GM12878 (cell line): ENCODE measurements around the gene KIRREL3. TPM values are rescaled to one million over a fixed set of nuclear protein-coding genes. Genes with fewer than 3 reads are reported as not detected.

ENCODE experiments used
- ATAC-seq: fragments of 200-7000 bp; cut with Tn5 transposase; 3 replicates; pipeline ENCODE4 v1.9.1; 2020; ENCODE audit warnings: mild to moderate bottlenecking, moderate library complexity
- BruUV-seq: library from RNA; stranded (reverse); fragments of 400-500 nt; replicated peaks from 2 replicates; lab custom pipeline; 2021; lab: Mats Ljungman, UMichigan
- CTCF ChIA-PET: fragments of 300-600 bp; sonication (Branson Sonifier 250); formaldehyde crosslinking; extraction: SDS; loops from one replicate; lab custom pipeline; 2021; ENCODE audit warnings: inconsistent platforms; lab: Yijun Ruan, JAX
- POLR2A ChIA-PET: fragments of 350-600 bp; formaldehyde crosslinking; extraction: SDS; loops from one replicate; lab custom pipeline; 2021; ENCODE audit warnings: inconsistent platforms; lab: Charles Lee
- RAD21 ChIA-PET: fragments of 300-600 bp; sonication (Branson Sonifier 250); formaldehyde crosslinking; loops from one replicate; lab custom pipeline; 2023; ENCODE audit warnings: antibody characterized with exemption; ENCODE audit not compliant: unreplicated experiment; lab: Charles Lee
- SMC1A ChIA-PET: fragments of 300-600 bp; sonication (Branson Sonifier 250); formaldehyde crosslinking; loops from one replicate; lab custom pipeline; 2023; ENCODE audit not compliant: unreplicated experiment, uncharacterized antibody; lab: Charles Lee
- DNase-seq: peaks from one replicate; pipeline ENCODE4 v3.0.0-alpha.2; 2011; ENCODE audit warnings: low read depth, low spot score
- FAIRE-seq: peaks from 3 replicates; lab custom pipeline; 2011; peaks lifted over from hg19 to GRCh38; lab: Jason Lieb, UNC
- H2AFZ ChIP-seq: 2 replicates; pipeline ENCODE4 v1.6.0; 2011; ENCODE audit warnings: low read depth, low read length, control low read depth; ENCODE audit not compliant: control insufficient read depth
- H3K27ac ChIP-seq: 2 replicates; pipeline ENCODE4 v1.5.1; 2011; ENCODE audit warnings: control low read depth; ENCODE audit not compliant: control insufficient read depth, insufficient read depth
- H3K27me3 ChIP-seq, 2 experiments: replicated peaks in 1 of 2; 2 replicates each; pipeline versions ENCODE4 v1.6.0 to v1.6.1; 2011; ENCODE audit warnings: low read length in 1 of 2; ENCODE audit not compliant: control insufficient read depth in 2 of 2, insufficient read depth in 2 of 2
- H3K36me3 ChIP-seq, 2 experiments: 2 replicates each; pipeline ENCODE4 v1.5.1; 2011; ENCODE audit warnings: low read length in 1 of 2; ENCODE audit not compliant: control insufficient read depth in 2 of 2, insufficient read depth in 2 of 2
- H3K4me1 ChIP-seq: 2 replicates; pipeline ENCODE4 v1.6.1; 2011; ENCODE audit warnings: mild to moderate bottlenecking, low read length, moderate library complexity, mixed read lengths; ENCODE audit not compliant: control insufficient read depth, insufficient read depth
- H3K4me2 ChIP-seq: 2 replicates; pipeline ENCODE4 v1.6.0; 2011; ENCODE audit warnings: control low read depth; ENCODE audit not compliant: control insufficient read depth, insufficient read depth
- H3K4me3 ChIP-seq: fragments of 200-600 bp; sonication (generic); 2 replicates; pipeline ENCODE4 v1.5.1; 2016
- H3K79me2 ChIP-seq: 2 replicates; pipeline ENCODE4 v1.6.0; 2011; ENCODE audit warnings: low read length; ENCODE audit not compliant: control insufficient read depth, insufficient read depth
- H3K9ac ChIP-seq: 2 replicates; pipeline ENCODE4 v1.8.0; 2011; ENCODE audit warnings: low read length, control low read depth, mixed read lengths; ENCODE audit not compliant: control insufficient read depth, insufficient read depth
- H3K9me3 ChIP-seq: replicated peaks from 3 replicates; pipeline ENCODE4 v1.5.1; 2011; ENCODE audit warnings: mild to moderate bottlenecking, low read length; ENCODE audit not compliant: control insufficient read depth, insufficient read depth
- H4K20me1 ChIP-seq: 2 replicates; pipeline ENCODE4 v1.6.0; 2011; ENCODE audit not compliant: control insufficient read depth, insufficient read depth
- ETV6 ChIP-seq, 2 experiments: fragments of 450-650 bp in 1 of 2; IDR thresholded peaks in 1 of 2; conservative IDR thresholded peaks in 1 of 2; 2 replicates each; pipeline ENCODE4 v1.6.1; 2014; ENCODE audit warnings: antibody characterized with exemption in 1 of 2, borderline replicate concordance in 1 of 2, low read depth in 1 of 2, mild to moderate bottlenecking in 1 of 2, moderate library complexity in 1 of 2
- HDGF ChIP-seq: fragments of 450-650 bp; IDR thresholded peaks from 2 replicates; pipeline ENCODE4 v1.6.1; 2016; ENCODE audit warnings: antibody characterized with exemption
- IKZF2 ChIP-seq, 2 experiments: fragments of 450-650 bp; IDR thresholded peaks; 2 replicates each; pipeline ENCODE4 v1.6.1; 2017; ENCODE audit warnings: mild to moderate bottlenecking in 2 of 2, moderate library complexity in 2 of 2
- PAX5 ChIP-seq: IDR thresholded peaks from 2 replicates; pipeline ENCODE4 v1.6.1; 2011; ENCODE audit warnings: low read depth, low read length, borderline replicate concordance
- POLR2AphosphoS5 ChIP-seq: IDR thresholded peaks from 2 replicates; pipeline ENCODE4 v1.6.1; 2011; ENCODE audit warnings: mild to moderate bottlenecking, low read length, inconsistent platforms
- POU2F2 ChIP-seq: IDR thresholded peaks from 3 replicates; pipeline ENCODE4 v1.6.1; 2011; ENCODE audit warnings: low read depth, mild to moderate bottlenecking, low read length, borderline replicate concordance
- RAD51 ChIP-seq: fragments of 450-650 bp; IDR thresholded peaks from 2 replicates; pipeline ENCODE4 v1.6.1; 2016; ENCODE audit warnings: moderate library complexity, mild to moderate bottlenecking, inconsistent platforms
- RELA ChIP-seq: fragments of 450-650 bp; IDR thresholded peaks from 2 replicates; pipeline ENCODE4 v1.8.0; 2014; ENCODE audit warnings: borderline replicate concordance; ENCODE audit not compliant: partially characterized antibody
- SRF ChIP-seq, 2 experiments: IDR thresholded peaks; 2 replicates each; pipeline ENCODE4 v1.6.1; 2011; ENCODE audit warnings: low read depth in 2 of 2, low read length in 2 of 2, mild to moderate bottlenecking in 1 of 2, moderate library complexity in 1 of 2
- ZNF217 ChIP-seq: fragments of 450-650 bp; IDR thresholded peaks from 2 replicates; pipeline ENCODE4 v1.6.1; 2017; ENCODE audit warnings: antibody characterized with exemption, mild to moderate bottlenecking
- ZNF24 ChIP-seq: fragments of 450-650 bp; IDR thresholded peaks from 2 replicates; pipeline ENCODE4 v1.6.1; 2017; ENCODE audit warnings: antibody characterized with exemption, mild to moderate bottlenecking
- WGBS: methylation state at CpG from one replicate; pipeline ENCODE4 v1.1.6; 2016; ENCODE audit warnings: low lambda C conversion rate; ENCODE audit not compliant: insufficient replicate concordance, insufficient coverage; ENCODE audit errors: missing lambda C conversion rate; 5-methylcytosine and 5-hydroxymethylcytosine counted together
- in situ Hi-C: fragments of 300-500 bp; cut with MboI; formaldehyde crosslinking; loops from 9 replicates; pipeline ENCODE4 v1.14.3; 2018; ENCODE audit warnings: mixed read lengths
- intact Hi-C: fragments of 100-400 bp; cut with micrococcal nuclease; formaldehyde crosslinking; loops from one replicate; pipeline ENCODE4 v1.14.2; 2022; ENCODE audit not compliant: unreplicated experiment
- polyA plus RNA-seq, 11 experiments: library from polyadenylated mRNA; depleted of rRNA in 4 of 11; unstranded in 6 of 11; stranded (reverse) in 5 of 11; fragments of >200 nt; fragmentation: Nextera tagmentation in 4 of 11; fragmentation: Illumina TruSeq in 1 of 11; extraction: Ambion mirVana in 4 of 11; extraction: Trizol in 1 of 11; gene quantifications; 1 replicate in 1 of 11; 2 replicates in 10 of 11; pipeline versions ENCODE4 v1.2.1 to v1.2.3, GENCODE V29; 2011 to 2016; ENCODE audit warnings: inconsistent platforms in 2 of 11, missing spikeins in 2 of 11, low read depth in 1 of 11
- total RNA-seq, 4 experiments: library from RNA; depleted of rRNA in 3 of 4; stranded (reverse); fragments of >200 nt in 3 of 4; fragmentation: Illumina TruSeq in 1 of 4; extraction: Trizol in 1 of 4; gene quantifications; 2 replicates each; pipeline versions ENCODE4 v1.2.1 to v1.2.3, GENCODE V29; 2013 to 2021
- TF ChIP-seq, protein P1 (sequence below): IDR thresholded peaks from 2 replicates; pipeline ENCODE4 v1.6.1; 2012; ENCODE audit warnings: improper control_type of control experiment, low read depth, low read length; ENCODE audit not compliant: insufficient replicate concordance
- TF ChIP-seq, protein P2 (sequence below): IDR thresholded peaks from 2 replicates; pipeline ENCODE4 v1.6.1; 2012; ENCODE audit warnings: low read depth, low read length, improper control_type of control experiment

KIRREL3 gene
- total and polyA plus RNA-seq, 10 of the 15 experiments (the other 5 are each of a cell fraction or from before 2014, with no cell fraction given) = under 0.01 TPM; not detected in 9

DNA sequence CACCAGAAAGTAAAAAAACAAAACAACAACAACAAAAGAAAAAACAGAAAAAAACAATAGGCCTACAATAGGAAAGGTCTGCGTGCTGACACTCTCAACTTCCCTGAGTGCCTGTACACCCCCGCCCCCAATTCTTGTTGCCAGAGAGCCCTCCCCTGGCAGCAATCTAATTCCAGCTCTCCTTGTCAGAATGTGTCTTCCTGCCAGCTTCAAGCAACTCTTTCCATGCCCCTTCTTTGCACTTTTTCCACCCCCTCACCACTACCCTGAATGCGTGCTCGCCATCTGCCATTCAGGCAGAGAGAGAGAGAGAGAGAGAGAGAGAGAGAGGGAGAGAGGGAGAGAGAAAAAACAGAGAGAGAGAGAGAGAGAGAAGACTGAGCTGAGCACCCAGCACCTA, 245.0 kb downstream of the KIRREL3 start (continued):
- TF ChIP-seq, protein P1, sequence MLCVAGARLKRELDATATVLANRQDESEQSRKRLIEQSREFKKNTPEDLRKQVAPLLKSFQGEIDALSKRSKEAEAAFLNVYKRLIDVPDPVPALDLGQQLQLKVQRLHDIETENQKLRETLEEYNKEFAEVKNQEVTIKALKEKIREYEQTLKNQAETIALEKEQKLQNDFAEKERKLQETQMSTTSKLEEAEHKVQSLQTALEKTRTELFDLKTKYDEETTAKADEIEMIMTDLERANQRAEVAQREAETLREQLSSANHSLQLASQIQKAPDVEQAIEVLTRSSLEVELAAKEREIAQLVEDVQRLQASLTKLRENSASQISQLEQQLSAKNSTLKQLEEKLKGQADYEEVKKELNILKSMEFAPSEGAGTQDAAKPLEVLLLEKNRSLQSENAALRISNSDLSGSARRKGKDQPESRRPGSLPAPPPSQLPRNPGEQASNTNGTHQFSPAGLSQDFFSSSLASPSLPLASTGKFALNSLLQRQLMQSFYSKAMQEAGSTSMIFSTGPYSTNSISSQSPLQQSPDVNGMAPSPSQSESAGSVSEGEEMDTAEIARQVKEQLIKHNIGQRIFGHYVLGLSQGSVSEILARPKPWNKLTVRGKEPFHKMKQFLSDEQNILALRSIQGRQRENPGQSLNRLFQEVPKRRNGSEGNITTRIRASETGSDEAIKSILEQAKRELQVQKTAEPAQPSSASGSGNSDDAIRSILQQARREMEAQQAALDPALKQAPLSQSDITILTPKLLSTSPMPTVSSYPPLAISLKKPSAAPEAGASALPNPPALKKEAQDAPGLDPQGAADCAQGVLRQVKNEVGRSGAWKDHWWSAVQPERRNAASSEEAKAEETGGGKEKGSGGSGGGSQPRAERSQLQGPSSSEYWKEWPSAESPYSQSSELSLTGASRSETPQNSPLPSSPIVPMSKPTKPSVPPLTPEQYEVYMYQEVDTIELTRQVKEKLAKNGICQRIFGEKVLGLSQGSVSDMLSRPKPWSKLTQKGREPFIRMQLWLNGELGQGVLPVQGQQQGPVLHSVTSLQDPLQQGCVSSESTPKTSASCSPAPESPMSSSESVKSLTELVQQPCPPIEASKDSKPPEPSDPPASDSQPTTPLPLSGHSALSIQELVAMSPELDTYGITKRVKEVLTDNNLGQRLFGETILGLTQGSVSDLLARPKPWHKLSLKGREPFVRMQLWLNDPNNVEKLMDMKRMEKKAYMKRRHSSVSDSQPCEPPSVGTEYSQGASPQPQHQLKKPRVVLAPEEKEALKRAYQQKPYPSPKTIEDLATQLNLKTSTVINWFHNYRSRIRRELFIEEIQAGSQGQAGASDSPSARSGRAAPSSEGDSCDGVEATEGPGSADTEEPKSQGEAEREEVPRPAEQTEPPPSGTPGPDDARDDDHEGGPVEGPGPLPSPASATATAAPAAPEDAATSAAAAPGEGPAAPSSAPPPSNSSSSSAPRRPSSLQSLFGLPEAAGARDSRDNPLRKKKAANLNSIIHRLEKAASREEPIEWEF = no peak
- TF ChIP-seq POLR2AphosphoS5 = no peak

DNA sequence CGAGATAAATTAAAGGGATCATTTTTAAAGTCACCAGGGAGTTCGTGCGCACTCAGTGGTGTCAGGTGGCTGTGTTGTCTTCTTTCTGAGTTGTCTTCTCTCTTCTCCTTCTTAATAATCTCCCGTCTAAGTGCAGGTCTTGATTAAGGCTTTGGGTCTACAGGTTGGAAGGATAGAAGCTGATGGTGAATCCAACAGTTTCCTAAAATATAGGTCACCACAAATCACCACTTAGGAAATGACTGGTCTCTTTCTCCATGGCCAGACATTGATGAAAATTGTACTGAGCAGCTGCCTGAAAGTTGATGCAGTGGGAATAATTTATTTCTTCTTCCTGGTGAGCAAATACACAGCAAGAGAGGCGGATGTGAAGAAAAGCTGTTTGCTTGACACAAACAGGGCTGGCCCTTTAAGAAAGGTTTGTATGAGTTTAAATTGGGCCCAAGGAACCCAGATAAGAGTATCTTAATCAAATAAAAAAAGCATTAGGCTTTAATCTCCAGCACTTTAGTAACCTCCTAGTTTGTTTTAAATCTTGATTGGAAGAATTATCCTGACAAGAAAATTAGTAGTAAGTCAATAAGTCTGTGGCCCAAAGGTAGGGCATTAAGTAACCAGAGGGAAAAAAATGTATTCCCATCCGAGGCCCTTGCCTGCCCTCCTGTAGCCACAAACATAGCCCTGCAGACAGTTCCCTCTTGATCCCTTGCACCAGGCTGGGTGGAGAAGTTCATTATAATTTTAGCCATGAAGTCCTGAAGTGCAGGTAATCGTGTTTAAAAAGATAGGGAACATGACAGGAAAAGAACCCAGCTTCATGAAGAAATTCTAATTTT, 245.8 kb downstream of the KIRREL3 start:
- RAD21 ChIA-PET = no interaction called here
- Histone ChIP-seq H3K27me3 (0 out of 4 replicates have a peak, but pooled peaks cover 0 to 4% of the 10 kb centered on the region in 2 experiments), H2AFZ (no peak overlapping the region), H3K9ac (no peak overlapping the region), H4K20me1 (no peaks in the 10 kb centered on the region), H3K4me3 (no peak overlapping the region), H3K4me2 (no peak overlapping the region), H3K9me3 (no peaks in the 10 kb centered on the region), H3K79me2 (no peaks in the 10 kb centered on the region), H3K4me1 (no peaks in the 10 kb centered on the region), H3K36me3 (no peaks in the 10 kb centered on the region), H3K27ac (no peak overlapping the region)
- CTCF ChIA-PET = no interaction called here
- no TSS peak for BruUV-seq
- in situ Hi-C loops = no loop called here
- POLR2A ChIA-PET = no interaction called here
- FAIRE-seq (no peak), DNase-seq (no peak), ATAC-seq (no peak)
- 24% methylated on average over 7 of the region's 7 CpGs for WGBS
- TF ChIP-seq, protein P2, sequence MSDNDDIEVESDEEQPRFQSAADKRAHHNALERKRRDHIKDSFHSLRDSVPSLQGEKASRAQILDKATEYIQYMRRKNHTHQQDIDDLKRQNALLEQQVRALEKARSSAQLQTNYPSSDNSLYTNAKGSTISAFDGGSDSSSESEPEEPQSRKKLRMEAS = no peak
- TF ChIP-seq ZNF217 (no peak), POU2F2 (no peak), HDGF (no peak), SRF (IDR thresholded peaks at IDR 0.05; ENCODE audit: low read depth in 2 of 2, low read length in 2 of 2) (no peak), ETV6 (conservative IDR thresholded peaks at IDR 0.05 in 1 of 2, IDR thresholded peaks at IDR 0.05 in 1 of 2; ENCODE audit: borderline replicate concordance in 1 of 2, low read depth in 1 of 2) (no peak), ZNF24 (no peak), IKZF2 (IDR thresholded peaks at IDR 0.05) (no peak), PAX5 (no peak), RAD51 (no peak), RELA (no peak)
- SMC1A ChIA-PET = interaction anchor here (1.2 kb wide), 1 partner anchor 12 kb away, joined by 3 read pairs; no protein-coding TSS in a partner anchor
- intact Hi-C loops = no loop called here
